ENCODE results near the gene B3GNT8.

The B3GNT8 gene

DNA sequence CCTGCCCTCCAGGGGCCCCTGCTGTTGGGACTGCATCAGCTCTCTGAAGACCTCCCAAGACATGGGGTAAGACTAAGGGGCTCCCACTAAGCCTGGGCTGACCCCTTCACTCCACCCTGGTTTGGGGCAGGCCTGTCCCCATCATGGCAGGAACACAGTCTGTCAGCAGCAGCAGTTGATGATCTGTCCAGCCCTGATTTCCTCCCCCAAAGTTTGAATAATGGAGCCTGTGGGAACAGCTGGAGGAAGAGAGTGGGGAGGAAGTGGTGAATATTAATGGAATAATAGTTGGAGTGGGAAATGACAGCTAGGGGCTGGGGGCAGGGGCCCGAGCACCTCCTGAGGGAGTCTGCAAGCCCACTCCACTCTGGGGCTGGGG lies 1.3 kb upstream of the B3GNT8 start:
- ATAC-seq (replicated peaks) (no peak), DNase-seq (no peak)
- Mint-ChIP-seq H3K4me1 (peaks cover 9 to 26% of the 10 kb centered on the region in 2 donors), H3K27ac (no peak overlapping the region), H3K9me3 (no peaks in the 10 kb centered on the region), H3K4me3 (no peak overlapping the region), H3K36me3 (peaks cover 28 to 42% of the 10 kb centered on the region in 2 donors), H3K27me3 (no peaks in the 10 kb centered on the region)

GRCh38 chr19:41427647-41428480 lies 690 bp upstream of the B3GNT8 start:
- Mint-ChIP-seq H3K4me3 (peak overlapping the region; percentile 51 to 71), H3K27ac (peak overlapping the region; percentile 7), H3K4me1 (peaks cover 9 to 26% of the 10 kb centered on the region in 2 donors), H3K36me3 (peaks cover 30 to 42% of the 10 kb centered on the region in 2 donors), H3K27me3 (no peaks in the 10 kb centered on the region), H3K9me3 (no peaks in the 10 kb centered on the region)
- peak; percentile 35 to 44 for ATAC-seq (replicated peaks)
- no peak for DNase-seq

- Mint-ChIP-seq H3K36me3 (peaks cover 36 to 44% of the 10 kb centered on the region in 2 donors), H3K4me3 (no peak overlapping the region), H3K27me3 (no peaks in the 10 kb centered on the region), H3K4me1 (peaks cover 12 to 26% of the 10 kb centered on the region in 2 donors), H3K9me3 (no peaks in the 10 kb centered on the region), H3K27ac (no peak overlapping the region)
- ATAC-seq (replicated peaks) = no peak
- no peak for DNase-seq
Observed at GRCh38 chr19:41426116-41426841, 895 bp downstream of the B3GNT8 start.

- H3K4me1 Mint-ChIP-seq = peaks cover 12 to 26% of the 10 kb centered on the region in 2 donors
- no peaks in the 10 kb centered on the region for H3K9me3 Mint-ChIP-seq
- H3K4me3 Mint-ChIP-seq = no peak overlapping the region
- ATAC-seq (replicated peaks) (no peak), DNase-seq (no peak)
- peaks cover 40 to 46% of the 10 kb centered on the region in 2 donors for H3K36me3 Mint-ChIP-seq
- H3K27me3 Mint-ChIP-seq = no peaks in the 10 kb centered on the region
- no peak overlapping the region for H3K27ac Mint-ChIP-seq
Observed at GRCh38 chr19:41425174-41426115, 1.7 kb downstream of the B3GNT8 start.

GRCh38 chr19:41424335-41425173 lies 2.6 kb downstream of the B3GNT8 start:
- peaks cover 48 to 51% of the 10 kb centered on the region in 2 donors for H3K36me3 Mint-ChIP-seq
- H3K27me3 Mint-ChIP-seq = no peaks in the 10 kb centered on the region
- DNase-seq = no peak
- no peak for ATAC-seq (replicated peaks)
- H3K9me3 Mint-ChIP-seq = no peaks in the 10 kb centered on the region
- H3K4me3 Mint-ChIP-seq = no peak overlapping the region
- H3K4me1 Mint-ChIP-seq = peaks cover 12 to 26% of the 10 kb centered on the region in 2 donors
- no peak overlapping the region for H3K27ac Mint-ChIP-seq

GRCh38 chr19:41422955-41423354 lies 4.2 kb downstream of the B3GNT8 start:
- Mint-ChIP-seq H3K4me3 (no peak overlapping the region), H3K36me3 (peaks cover 47 to 50% of the 10 kb centered on the region in 2 donors), H3K9me3 (no peaks in the 10 kb centered on the region), H3K4me1 (peaks cover 11 to 19% of the 10 kb centered on the region in 2 donors), H3K27ac (no peak overlapping the region), H3K27me3 (no peaks in the 10 kb centered on the region)
- ATAC-seq (replicated peaks) (no peak), DNase-seq (no peak)

GRCh38 chr19:41422456-41422855 lies 4.7 kb downstream of the B3GNT8 start:
- Mint-ChIP-seq H3K9me3 (no peaks in the 10 kb centered on the region), H3K27me3 (no peaks in the 10 kb centered on the region), H3K27ac (no peak overlapping the region), H3K4me3 (no peak overlapping the region), H3K36me3 (peaks cover 47 to 52% of the 10 kb centered on the region in 2 donors), H3K4me1 (peaks cover 7 to 14% of the 10 kb centered on the region in 2 donors)
- DNase-seq = no peak
- ATAC-seq (replicated peaks) = no peak

GRCh38 chr19:41421973-41422372 lies 5.2 kb downstream of the B3GNT8 start:
- no peaks in the 10 kb centered on the region for H3K27me3 Mint-ChIP-seq
- H3K4me1 Mint-ChIP-seq = peaks cover 5 to 9% of the 10 kb centered on the region in 2 donors
- no peak overlapping the region for H3K4me3 Mint-ChIP-seq
- DNase-seq (no peak), ATAC-seq (replicated peaks) (no peak)
- no peak overlapping the region for H3K27ac Mint-ChIP-seq
- H3K9me3 Mint-ChIP-seq = no peaks in the 10 kb centered on the region
- H3K36me3 Mint-ChIP-seq = peaks cover 46 to 50% of the 10 kb centered on the region in 2 donors

GRCh38 chr19:41421314-41421713 lies 5.9 kb downstream of the B3GNT8 start:
- H3K9me3 Mint-ChIP-seq = no peaks in the 10 kb centered on the region
- H3K36me3 Mint-ChIP-seq = peaks cover 42 to 49% of the 10 kb centered on the region in 2 donors
- H3K4me1 Mint-ChIP-seq = peaks cover 2 to 3% of the 10 kb centered on the region in 2 donors
- no peak overlapping the region for H3K4me3 Mint-ChIP-seq
- ATAC-seq (replicated peaks) = no peak
- no peaks in the 10 kb centered on the region for H3K27me3 Mint-ChIP-seq
- DNase-seq = no peak
- no peak overlapping the region for H3K27ac Mint-ChIP-seq

DNA sequence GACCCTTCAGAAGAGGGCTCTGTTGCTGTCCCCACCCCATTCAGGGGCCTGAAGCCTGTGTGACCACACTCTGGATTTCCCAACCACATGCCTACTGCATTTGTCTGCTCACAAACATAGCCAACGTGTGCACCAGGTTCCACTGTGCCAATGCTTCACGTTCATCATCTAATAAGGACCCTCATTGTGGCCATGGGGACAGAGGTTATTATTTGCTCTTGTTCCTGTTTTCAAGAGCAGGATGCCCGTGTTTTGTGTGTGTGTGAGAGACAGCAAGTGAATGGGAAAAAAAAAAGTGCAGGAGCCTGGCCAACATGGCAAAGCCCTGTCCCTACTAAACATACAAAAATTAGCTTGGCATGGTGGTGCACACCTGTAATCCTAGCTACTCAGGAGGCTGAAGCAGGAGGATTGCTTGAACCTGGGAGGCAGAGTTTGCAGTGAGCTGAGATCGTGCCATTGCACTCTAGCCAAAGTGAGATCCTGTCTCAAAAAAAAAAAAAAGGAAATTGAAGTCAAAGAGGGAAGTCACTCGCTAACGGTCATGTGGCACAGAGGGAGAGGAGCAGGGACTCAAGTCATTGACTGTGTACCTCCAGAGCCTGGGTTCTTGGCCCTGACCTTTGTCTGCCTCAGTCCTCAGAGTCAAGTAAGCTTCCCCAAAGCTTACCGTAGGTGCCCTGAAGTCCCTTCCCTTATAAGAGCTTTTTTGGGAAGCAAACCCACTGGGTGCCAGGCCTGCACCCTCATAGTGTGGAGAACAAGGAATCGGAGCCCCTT lies 6.9 kb downstream of the B3GNT8 start:
- DNase-seq (no peak), ATAC-seq (replicated peaks) (no peak)
- Mint-ChIP-seq H3K9me3 (no peaks in the 10 kb centered on the region), H3K27ac (peak overlapping the region; percentile 4), H3K36me3 (peaks cover 37 to 47% of the 10 kb centered on the region in 2 donors), H3K27me3 (no peaks in the 10 kb centered on the region), H3K4me1 (peaks cover 0 to 3% of the 10 kb centered on the region in 2 donors), H3K4me3 (no peak overlapping the region)

- ATAC-seq (replicated peaks) = no peak
- Mint-ChIP-seq H3K9me3 (no peaks in the 10 kb centered on the region), H3K27me3 (no peaks in the 10 kb centered on the region), H3K4me1 (no peaks in the 10 kb centered on the region), H3K4me3 (no peak overlapping the region), H3K36me3 (peaks cover 39 to 51% of the 10 kb centered on the region in 2 donors), H3K27ac (no peak overlapping the region)
- no peak for DNase-seq
Observed at GRCh38 chr19:41416194-41416674, 10.9 kb downstream of the B3GNT8 start.

GRCh38 chr19:41415154-41415571 lies 12.0 kb downstream of the B3GNT8 start:
- H3K36me3 Mint-ChIP-seq = peaks cover 36 to 51% of the 10 kb centered on the region in 2 donors
- no peaks in the 10 kb centered on the region for H3K27me3 Mint-ChIP-seq
- no peak overlapping the region for H3K4me3 Mint-ChIP-seq
- ATAC-seq (replicated peaks) (no peak), DNase-seq (no peak)
- H3K4me1 Mint-ChIP-seq = peaks cover 2% of the 10 kb centered on the region in 2 donors
- no peaks in the 10 kb centered on the region for H3K9me3 Mint-ChIP-seq
- no peak overlapping the region for H3K27ac Mint-ChIP-seq
